ENCODE results near the gene RBMY1A1.
"Not testable (repeated sequence)": the region's sequence is repeated elsewhere in the genome, so short reads cannot be mapped to it uniquely, and the experiment has no call there.

The RBMY1A1 gene

DNA sequence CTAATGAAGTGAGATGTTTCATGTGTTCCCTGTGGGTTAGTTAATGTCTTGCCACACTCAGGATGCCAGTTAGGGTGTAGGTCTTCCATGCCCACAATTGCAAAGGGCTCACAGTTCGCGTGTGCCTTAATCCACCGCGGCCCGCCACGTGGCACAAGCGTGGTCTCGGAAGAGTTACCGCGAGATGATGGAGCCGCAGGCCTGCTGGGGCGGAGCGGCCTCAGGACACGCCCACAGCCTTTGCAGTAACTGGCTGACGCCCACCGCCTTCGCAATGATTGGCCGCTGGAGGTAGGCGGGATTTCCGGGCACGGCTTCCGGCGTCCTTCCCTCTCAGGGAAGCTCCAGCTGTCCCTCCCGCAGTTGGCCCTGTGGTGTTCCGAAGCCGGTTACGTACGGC lies at the start of gene RBMY1A1:
Gene RBMY1A1, plus strand, starts transcription at position 301 of the 400 bp plus-strand sequence. CDS start 2,013 bp downstream, outside the sequence.
- not testable (repeated sequence) for DNase-seq (ENCODE audit: low spot score)

DNA sequence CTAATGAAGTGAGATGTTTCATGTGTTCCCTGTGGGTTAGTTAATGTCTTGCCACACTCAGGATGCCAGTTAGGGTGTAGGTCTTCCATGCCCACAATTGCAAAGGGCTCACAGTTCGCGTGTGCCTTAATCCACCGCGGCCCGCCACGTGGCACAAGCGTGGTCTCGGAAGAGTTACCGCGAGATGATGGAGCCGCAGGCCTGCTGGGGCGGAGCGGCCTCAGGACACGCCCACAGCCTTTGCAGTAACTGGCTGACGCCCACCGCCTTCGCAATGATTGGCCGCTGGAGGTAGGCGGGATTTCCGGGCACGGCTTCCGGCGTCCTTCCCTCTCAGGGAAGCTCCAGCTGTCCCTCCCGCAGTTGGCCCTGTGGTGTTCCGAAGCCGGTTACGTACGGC lies 23.6 kb upstream of the RBMY1A1 start, which contains the start of gene RBMY1B:
Gene RBMY1B, plus strand, starts transcription at position 301 of the 400 bp plus-strand sequence. CDS start 2,013 bp downstream, outside the sequence.
- not testable (repeated sequence) for DNase-seq (ENCODE audit: low spot score)

DNA sequence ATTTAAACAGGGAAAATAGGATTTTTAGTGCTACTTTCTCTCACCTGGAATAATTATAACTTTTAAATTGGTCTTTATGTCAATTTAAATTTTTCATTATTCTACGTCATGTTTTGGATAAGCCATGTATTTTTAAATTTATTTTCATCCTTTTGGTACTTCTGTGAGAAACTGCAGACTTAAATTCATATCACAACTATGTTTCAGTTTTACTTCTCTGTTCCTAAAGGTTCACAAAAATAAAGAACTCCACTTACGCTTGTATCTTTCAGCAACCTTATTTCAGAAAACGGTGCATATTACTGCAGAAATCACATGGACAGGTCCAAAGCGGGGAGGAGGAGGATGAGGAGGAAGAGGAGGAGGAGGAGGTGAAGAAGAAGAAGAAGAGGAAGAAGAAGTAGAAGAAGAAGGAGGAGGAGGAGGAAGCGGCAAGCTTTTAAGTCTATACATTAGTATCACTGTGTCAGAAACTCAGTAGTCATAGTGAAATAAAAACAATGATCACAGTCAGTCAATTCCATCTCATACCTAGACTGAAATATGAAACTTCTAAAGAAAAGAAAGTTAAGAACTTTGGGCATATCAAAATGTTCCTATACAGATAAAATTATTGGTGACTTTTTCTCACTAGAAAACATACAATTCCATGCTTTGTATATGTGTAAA lies 24.8 kb downstream of the RBMY1A1 start:
- DNase-seq (ENCODE audit: low spot score), result not testable (repeated sequence)

DNA sequence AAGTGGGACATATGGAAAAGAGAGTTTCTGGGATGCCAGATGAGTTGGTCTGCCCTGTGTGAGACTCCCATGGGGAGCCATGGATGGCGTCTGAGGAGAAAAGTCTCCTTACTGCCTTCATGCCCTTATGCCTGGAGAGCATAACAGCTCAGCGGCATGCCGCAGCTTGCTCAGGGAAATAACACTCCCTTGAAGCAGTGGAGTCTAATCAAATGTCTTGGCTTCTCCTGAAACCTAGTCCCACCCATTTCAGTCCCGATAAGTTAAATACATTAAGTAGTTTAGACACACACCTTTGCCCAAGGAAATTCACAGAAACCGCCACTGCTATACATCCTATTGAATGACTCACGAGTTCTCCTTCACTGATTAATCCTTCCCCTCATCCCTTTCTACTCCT lies 50.8 kb downstream of the RBMY1A1 start:
- DNase-seq (ENCODE audit: low spot score), result no peak

DNA sequence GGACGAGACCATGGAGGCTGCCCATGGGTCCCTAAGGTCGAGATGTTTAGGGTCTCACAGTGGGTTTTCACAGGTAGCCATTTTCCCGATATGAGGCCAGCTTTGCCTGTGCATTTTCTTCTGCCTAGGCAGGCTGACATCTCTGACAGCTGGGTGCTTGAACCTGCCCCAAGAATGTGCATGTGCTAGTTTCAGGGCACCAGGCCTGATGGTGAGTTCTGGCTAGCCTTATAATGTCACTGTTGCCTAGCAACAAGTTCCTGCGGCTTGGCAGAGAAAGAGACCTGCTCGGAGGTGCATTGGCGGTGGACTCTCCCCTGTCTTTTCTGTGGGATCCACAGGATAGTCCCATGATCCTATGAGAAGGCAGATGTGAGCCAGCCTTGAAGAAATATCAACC lies 51.8 kb downstream of the RBMY1A1 start:
- DNase-seq (ENCODE audit: low spot score), result not testable (repeated sequence)

DNA sequence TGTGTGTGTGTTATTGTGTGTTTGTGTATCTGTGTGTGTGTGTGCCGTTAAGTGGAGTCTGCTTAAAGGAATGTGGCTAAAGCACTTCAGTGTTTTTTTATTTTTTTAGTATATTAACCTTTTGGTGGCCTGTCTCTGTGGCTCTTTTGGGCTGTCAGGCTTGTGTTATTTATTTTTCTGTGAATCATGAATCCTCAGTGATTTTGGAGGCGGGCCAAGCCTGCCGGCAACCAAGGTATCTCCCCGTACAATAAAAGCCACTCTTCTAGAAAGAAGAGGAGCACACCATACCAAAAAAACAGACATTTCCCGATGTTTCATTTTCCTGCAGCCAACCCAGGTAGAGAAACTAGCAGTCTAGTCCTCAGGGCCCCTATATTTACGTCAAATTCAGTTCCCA lies 57.4 kb downstream of the RBMY1A1 start:
- DNase-seq (ENCODE audit: low spot score), result no peak

DNA sequence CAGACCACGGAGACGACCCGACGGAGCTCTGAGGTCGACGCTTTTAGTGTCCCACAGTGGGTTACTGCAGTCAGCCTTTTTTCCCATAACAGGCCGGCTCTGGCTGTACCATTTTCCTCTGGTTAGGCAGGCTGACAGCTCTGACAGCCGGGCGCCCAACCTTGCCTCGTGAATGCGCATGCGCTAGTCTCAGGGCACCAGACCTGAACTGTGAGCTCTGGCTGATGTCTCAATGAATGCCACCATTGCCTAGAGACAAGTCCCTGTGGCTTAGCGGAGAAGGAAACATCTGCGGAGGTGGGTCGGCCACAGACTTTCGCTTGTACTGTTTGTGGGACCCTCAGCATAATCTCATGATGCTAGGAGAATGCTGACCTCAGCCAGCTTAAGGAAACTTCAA lies 61.6 kb downstream of the RBMY1A1 start:
- DNase-seq (ENCODE audit: low spot score), result not testable (repeated sequence)
